Brain microvascular endothelial cell (primary cell): Measurements from ENCODE around the gene MAPK1.

Experiments used
- DNase-seq: peaks from one replicate; pipeline ENCODE4 v3.0.0-alpha.2; 2020
- H3K27ac ChIP-seq: fragments of 250-450 bp; sonication (Bioruptor Pico); 2 replicates; pipeline ENCODE4 v1.5.1; 2020; ENCODE audit warnings: mild to moderate bottlenecking, moderate library complexity
- H3K27me3 ChIP-seq: fragments of 250-450 bp; sonication (Bioruptor Pico); replicated peaks from 2 replicates; pipeline ENCODE4 v1.5.1; 2020; ENCODE audit warnings: mild to moderate bottlenecking
- H3K36me3 ChIP-seq: fragments of 250-450 bp; sonication (Bioruptor Pico); replicated peaks from 2 replicates; pipeline ENCODE4 v1.5.1; 2020; ENCODE audit warnings: mild to moderate bottlenecking
- H3K4me3 ChIP-seq: 2 replicates; pipeline ENCODE4 v1.5.1; 2011; ENCODE audit warnings: low read depth, mild to moderate bottlenecking, control low read depth, low read length, moderate library complexity
- in situ Hi-C: cut with HindIII; loops from 2 replicates; pipeline ENCODE4 v1.10.0; 2017; ENCODE audit warnings: low sequenced_read_pairs, low pct_ligation_motif_present
- TF ChIP-seq, protein P1 (sequence below): IDR thresholded peaks from 2 replicates; pipeline ENCODE4 v1.5.1; 2011; ENCODE audit warnings: low read depth, mild to moderate bottlenecking, moderate library complexity, low read length, control low read depth, inconsistent platforms; ENCODE audit errors: missing control alignments

The MAPK1 gene

DNA sequence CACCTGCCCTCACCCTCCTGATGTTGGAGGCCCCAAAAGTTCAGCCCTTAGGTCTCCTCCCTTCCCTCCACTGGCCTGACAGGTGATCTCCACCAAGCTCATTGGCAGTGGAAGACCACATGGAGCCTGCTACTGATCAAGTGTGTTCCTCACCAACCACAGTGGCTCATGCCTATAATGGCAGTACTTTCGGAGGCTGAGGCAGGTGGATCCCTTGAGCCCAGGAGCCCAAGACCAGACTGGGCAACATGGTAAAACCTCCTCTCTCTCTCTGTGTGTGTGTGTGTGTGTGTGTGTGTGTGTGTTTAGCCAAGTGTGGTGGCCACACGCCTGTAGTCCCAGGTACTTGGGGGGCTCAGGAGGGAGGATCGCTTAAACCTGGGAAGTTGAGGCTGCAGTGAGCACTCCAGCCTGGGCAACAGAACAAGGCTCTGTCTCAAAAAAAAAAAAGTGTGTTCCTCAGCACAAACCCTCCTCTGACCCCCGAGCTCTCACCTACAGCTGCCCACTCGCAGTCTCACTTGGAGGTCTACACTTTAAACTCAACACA, 127.5 kb downstream of the MAPK1 start:
- no peaks in the 10 kb centered on the region for H3K36me3 ChIP-seq
- TF ChIP-seq, protein P1, sequence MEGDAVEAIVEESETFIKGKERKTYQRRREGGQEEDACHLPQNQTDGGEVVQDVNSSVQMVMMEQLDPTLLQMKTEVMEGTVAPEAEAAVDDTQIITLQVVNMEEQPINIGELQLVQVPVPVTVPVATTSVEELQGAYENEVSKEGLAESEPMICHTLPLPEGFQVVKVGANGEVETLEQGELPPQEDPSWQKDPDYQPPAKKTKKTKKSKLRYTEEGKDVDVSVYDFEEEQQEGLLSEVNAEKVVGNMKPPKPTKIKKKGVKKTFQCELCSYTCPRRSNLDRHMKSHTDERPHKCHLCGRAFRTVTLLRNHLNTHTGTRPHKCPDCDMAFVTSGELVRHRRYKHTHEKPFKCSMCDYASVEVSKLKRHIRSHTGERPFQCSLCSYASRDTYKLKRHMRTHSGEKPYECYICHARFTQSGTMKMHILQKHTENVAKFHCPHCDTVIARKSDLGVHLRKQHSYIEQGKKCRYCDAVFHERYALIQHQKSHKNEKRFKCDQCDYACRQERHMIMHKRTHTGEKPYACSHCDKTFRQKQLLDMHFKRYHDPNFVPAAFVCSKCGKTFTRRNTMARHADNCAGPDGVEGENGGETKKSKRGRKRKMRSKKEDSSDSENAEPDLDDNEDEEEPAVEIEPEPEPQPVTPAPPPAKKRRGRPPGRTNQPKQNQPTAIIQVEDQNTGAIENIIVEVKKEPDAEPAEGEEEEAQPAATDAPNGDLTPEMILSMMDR = no peak
- no peak overlapping the region for H3K27ac ChIP-seq
- H3K4me3 ChIP-seq = no peak overlapping the region
- in situ Hi-C loops = no loop called here
- no peak for DNase-seq
- H3K27me3 ChIP-seq = peaks cover 4% of the 10 kb centered on the region

DNA sequence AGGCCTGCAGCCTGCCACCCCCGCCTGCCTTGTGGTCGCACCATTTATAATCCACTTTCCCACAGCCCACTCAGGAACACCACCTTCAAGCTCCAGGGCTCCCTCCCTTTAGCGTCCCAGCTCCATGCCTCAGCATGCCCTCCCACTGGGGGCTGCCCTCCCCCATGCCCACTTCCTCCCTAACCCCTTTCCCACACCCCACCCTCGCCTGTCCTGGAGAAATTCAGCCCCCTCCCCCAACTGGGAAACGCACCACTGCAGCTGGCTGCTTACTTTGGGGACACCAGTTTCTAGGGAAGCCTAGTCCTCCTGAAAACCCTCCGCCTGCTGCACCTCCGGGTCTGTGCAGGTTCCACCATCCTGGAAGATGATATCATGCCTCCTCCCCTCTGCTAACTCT, 128.5 kb downstream of the MAPK1 start:
- TF ChIP-seq, protein P1 = no peak
- Histone ChIP-seq H3K36me3 (no peaks in the 10 kb centered on the region), H3K27ac (no peak overlapping the region), H3K4me3 (no peak overlapping the region), H3K27me3 (peaks cover 9% of the 10 kb centered on the region)
- in situ Hi-C loops = no loop called here
- no peak for DNase-seq

DNA sequence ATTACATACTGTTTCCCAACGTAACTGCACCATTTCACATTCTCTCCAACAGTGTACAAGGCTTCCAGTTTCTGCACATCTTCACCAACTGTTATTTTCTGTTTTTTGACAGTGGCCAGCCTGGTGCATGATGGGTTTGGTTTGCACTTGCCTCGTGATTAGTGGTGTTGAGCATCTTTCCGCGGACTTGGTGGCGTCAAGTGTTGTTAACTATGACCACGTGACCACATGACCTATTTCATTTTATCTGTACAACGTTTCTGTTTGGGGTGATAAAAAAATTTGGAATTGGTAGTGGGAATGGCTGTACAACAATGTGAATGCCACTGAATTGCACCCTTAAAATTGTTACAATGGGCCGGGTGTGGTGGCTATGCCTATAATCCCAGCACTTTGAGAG, 129.4 kb downstream of the MAPK1 start:
- Histone ChIP-seq H3K36me3 (no peaks in the 10 kb centered on the region), H3K27me3 (peaks cover 10% of the 10 kb centered on the region), H3K4me3 (no peak overlapping the region), H3K27ac (no peak overlapping the region)
- in situ Hi-C loops = no loop called here
- TF ChIP-seq, protein P1 = no peak
- no peak for DNase-seq

DNA sequence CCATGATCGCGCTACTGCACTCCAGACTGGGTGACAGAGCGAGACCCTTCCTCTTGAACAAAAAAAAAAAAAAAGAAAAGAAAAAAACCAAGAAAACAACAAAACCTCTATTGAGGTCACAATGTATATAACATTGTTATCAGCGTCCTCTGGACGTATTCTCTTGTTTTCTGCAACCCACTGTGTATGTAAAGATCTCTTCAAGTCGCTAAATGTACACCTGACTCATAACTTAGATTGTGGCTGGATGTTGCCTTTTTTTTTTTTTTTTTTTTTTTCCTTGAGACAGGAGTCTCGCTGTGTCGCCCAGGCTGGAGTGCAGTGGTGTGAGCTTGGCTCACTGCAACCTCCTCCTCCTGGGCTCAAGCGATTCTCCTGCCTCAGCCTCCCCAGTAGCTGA, 130.5 kb downstream of the MAPK1 start:
- no peaks in the 10 kb centered on the region for H3K36me3 ChIP-seq

DNA sequence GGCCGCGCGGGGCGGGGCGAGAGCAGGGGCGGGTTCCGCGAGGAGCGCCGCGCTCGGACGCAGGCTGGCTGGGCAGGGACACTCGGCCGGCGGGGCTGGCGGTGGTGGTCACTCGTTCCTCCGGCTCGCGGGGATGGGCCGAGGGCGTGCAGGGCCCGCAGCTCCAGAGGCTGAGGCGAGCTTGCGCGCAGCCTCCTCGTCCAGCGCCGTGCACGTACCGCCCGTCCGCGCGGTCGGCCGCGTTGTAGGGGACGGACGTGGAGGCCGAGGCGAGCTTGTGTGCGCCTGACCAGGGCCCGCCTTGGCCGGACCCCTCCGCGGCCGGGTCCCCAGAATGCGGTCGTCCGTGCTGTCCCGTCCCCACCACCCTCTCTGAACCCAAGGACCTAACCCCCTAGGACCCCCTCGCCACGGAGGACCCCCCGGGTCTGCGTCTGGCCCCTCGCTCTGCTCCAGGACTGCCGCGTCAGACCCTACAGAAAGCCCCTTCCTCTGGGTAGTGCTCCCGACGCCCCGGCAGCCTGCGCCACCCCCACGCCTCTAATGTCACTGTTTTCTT, 131.3 kb downstream of the MAPK1 start:
- Histone ChIP-seq H3K27me3 (peaks cover 6% of the 10 kb centered on the region), H3K4me3 (peak overlapping the region; percentile 52), H3K27ac (peak overlapping the region; percentile 34), H3K36me3 (no peaks in the 10 kb centered on the region)
- DNase-seq = no peak
- in situ Hi-C loops = no loop called here
- TF ChIP-seq, protein P1 = no peak

More for the DNA sequence above, 130.5 kb downstream of the MAPK1 start:
- DNase-seq = no peak
- Histone ChIP-seq H3K27ac (no peak overlapping the region), H3K27me3 (peaks cover 10% of the 10 kb centered on the region), H3K4me3 (no peak overlapping the region)
- in situ Hi-C loops = no loop called here
- TF ChIP-seq, protein P1 = no peak
